ENCODE measurements around the gene GRK3.

DNA sequence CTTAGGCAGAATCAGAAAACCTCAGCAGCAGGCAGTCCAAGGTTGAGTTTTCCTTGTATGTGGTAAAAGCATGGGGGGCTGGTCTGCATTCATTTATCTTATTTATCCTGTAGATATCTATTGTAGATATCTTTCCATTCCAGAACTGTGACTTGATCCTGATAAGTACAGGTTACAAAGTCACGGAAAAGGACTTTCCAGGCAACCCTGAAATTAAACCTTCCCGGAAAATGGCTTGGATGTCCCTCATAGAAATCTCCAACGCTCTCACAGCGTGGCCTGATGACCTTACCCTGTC is 128.7 kb downstream of the GRK3 start:
- TF ChIP-seq SMC3 (IDR thresholded peaks at IDR 0.05; ENCODE audit: borderline replicate concordance, low read length) = no peak
- TF ChIP-seq, protein P1, sequence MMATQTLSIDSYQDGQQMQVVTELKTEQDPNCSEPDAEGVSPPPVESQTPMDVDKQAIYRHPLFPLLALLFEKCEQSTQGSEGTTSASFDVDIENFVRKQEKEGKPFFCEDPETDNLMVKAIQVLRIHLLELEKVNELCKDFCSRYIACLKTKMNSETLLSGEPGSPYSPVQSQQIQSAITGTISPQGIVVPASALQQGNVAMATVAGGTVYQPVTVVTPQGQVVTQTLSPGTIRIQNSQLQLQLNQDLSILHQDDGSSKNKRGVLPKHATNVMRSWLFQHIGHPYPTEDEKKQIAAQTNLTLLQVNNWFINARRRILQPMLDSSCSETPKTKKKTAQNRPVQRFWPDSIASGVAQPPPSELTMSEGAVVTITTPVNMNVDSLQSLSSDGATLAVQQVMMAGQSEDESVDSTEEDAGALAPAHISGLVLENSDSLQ (IDR thresholded peaks at IDR 0.05) = no peak
- no peak for TF ChIP-seq HDAC2 (IDR thresholded peaks at IDR 0.05)
- no peak for TF ChIP-seq CHD4 (IDR thresholded peaks at IDR 0.05)
- TF ChIP-seq ZNF384 (IDR thresholded peaks at IDR 0.05; ENCODE audit: borderline replicate concordance, low read depth, low read length) = no peak
- TF ChIP-seq EZH2 (IDR thresholded peaks at IDR 0.05; ENCODE audit: borderline replicate concordance, control insufficient read depth, low read depth, low read length) = no peak
- TF ChIP-seq, protein P2, sequence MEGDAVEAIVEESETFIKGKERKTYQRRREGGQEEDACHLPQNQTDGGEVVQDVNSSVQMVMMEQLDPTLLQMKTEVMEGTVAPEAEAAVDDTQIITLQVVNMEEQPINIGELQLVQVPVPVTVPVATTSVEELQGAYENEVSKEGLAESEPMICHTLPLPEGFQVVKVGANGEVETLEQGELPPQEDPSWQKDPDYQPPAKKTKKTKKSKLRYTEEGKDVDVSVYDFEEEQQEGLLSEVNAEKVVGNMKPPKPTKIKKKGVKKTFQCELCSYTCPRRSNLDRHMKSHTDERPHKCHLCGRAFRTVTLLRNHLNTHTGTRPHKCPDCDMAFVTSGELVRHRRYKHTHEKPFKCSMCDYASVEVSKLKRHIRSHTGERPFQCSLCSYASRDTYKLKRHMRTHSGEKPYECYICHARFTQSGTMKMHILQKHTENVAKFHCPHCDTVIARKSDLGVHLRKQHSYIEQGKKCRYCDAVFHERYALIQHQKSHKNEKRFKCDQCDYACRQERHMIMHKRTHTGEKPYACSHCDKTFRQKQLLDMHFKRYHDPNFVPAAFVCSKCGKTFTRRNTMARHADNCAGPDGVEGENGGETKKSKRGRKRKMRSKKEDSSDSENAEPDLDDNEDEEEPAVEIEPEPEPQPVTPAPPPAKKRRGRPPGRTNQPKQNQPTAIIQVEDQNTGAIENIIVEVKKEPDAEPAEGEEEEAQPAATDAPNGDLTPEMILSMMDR (IDR thresholded peaks at IDR 0.05 in 2 of 3, conservative IDR thresholded peaks at IDR 0.05 in 1 of 3; ENCODE audit: control insufficient read depth in 2 of 3, extremely low read depth in 1 of 3, insufficient read depth in 1 of 3, low read depth in 3 of 3, low read length in 3 of 3) = no peak
- TF ChIP-seq TAF1 (IDR thresholded peaks at IDR 0.05; ENCODE audit: borderline replicate concordance, low read depth, low read length) = no peak
- TF ChIP-seq, protein P3, sequence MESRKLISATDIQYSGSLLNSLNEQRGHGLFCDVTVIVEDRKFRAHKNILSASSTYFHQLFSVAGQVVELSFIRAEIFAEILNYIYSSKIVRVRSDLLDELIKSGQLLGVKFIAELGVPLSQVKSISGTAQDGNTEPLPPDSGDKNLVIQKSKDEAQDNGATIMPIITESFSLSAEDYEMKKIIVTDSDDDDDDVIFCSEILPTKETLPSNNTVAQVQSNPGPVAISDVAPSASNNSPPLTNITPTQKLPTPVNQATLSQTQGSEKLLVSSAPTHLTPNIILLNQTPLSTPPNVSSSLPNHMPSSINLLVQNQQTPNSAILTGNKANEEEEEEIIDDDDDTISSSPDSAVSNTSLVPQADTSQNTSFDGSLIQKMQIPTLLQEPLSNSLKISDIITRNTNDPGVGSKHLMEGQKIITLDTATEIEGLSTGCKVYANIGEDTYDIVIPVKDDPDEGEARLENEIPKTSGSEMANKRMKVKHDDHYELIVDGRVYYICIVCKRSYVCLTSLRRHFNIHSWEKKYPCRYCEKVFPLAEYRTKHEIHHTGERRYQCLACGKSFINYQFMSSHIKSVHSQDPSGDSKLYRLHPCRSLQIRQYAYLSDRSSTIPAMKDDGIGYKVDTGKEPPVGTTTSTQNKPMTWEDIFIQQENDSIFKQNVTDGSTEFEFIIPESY (IDR thresholded peaks at IDR 0.05) = no peak
- TF ChIP-seq, protein P4, sequence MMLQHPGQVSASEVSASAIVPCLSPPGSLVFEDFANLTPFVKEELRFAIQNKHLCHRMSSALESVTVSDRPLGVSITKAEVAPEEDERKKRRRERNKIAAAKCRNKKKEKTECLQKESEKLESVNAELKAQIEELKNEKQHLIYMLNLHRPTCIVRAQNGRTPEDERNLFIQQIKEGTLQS (IDR thresholded peaks at IDR 0.05; ENCODE audit: borderline replicate concordance, extremely low read depth, low read depth, low read length) = no peak
- no peak for TF ChIP-seq POLR2A (IDR thresholded peaks at IDR 0.05; ENCODE audit: low read depth, low read length)
- TF ChIP-seq SIN3A (IDR thresholded peaks at IDR 0.05; ENCODE audit: low read depth, low read length) = no peak

Measured in GM12878 (cell line).